Endothelial cell of umbilical vein (primary cell): ENCODE measurements around the gene LGALS12.
"Not testable (repeated sequence)": the region's sequence is repeated elsewhere in the genome, so short reads cannot be mapped to it uniquely, and the experiment has no call there.

Source experiments
- EZH2 ChIP-seq: IDR thresholded peaks from 2 replicates; pipeline ENCODE4 v1.6.1; 2012; ENCODE audit warnings: borderline replicate concordance, low read depth, mild to moderate bottlenecking, moderate library complexity, low read length, inconsistent platforms; ENCODE audit not compliant: severe bottlenecking
- GATA2 ChIP-seq: IDR thresholded peaks from 2 replicates; pipeline ENCODE4 v1.7.0; 2011; ENCODE audit warnings: low read depth, mild to moderate bottlenecking, moderate library complexity, mixed read lengths, low read length; ENCODE audit not compliant: insufficient read length, insufficient read depth
- JUN ChIP-seq: IDR thresholded peaks from 2 replicates; pipeline ENCODE4 v1.6.1; 2011; ENCODE audit warnings: borderline replicate concordance, low read depth; ENCODE audit not compliant: insufficient read length, insufficient read depth
- POLR2A ChIP-seq: IDR thresholded peaks from 2 replicates; pipeline ENCODE4 v1.6.1; 2012; ENCODE audit warnings: low read depth, mild to moderate bottlenecking, control low read depth, low read length
- POLR2AphosphoS5 ChIP-seq: IDR thresholded peaks from 2 replicates; pipeline ENCODE4 v1.6.1; 2012; ENCODE audit warnings: low read depth, mild to moderate bottlenecking, control low read depth, low read length, moderate library complexity; ENCODE audit not compliant: insufficient read depth
- TF ChIP-seq, protein P1 (sequence below), 2 donors: IDR thresholded peaks; 1 replicate in 1 of 2; 2 replicates in 1 of 2; pipeline ENCODE4 v1.5.1; 2011; ENCODE audit warnings: low read length in 2 of 2, mild to moderate bottlenecking in 2 of 2, moderate library complexity in 2 of 2, control low read depth in 1 of 2, inconsistent platforms in 1 of 2, low read depth in 1 of 2; ENCODE audit not compliant: insufficient read depth in 1 of 2; ENCODE audit errors: extremely low read depth in 1 of 2
- TF ChIP-seq, protein P2 (sequence below): IDR thresholded peaks from 2 replicates; pipeline ENCODE4 v1.6.1; 2011; ENCODE audit not compliant: insufficient read depth, insufficient read length

DNA sequence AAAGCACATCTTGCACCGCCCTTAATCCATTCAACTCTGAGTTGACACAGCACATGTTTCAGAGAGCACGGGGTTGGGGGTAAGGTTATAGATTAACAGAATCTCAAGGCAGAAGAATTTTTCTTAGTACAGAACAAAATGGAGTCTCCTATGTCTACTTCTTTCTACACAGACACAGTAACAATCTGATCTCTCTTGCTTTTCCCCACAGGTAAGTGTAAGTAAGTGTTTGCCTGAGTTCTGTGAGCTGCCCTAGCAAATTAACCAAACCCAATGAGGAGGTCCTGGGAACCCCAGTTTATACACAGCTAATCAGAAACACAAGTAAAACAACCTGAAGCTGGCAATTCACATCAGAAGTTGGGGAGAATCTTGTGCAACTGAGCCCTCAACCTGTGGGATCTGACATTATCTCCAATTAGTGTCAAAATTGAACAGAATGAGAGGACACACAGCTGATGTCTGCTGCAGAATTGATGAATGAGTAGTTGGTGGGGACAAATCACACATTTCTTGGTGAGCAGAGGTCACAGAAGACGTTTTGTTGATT, 22.9 kb downstream of the LGALS12 start:
- not testable (repeated sequence) for TF ChIP-seq EZH2, POLR2AphosphoS5, POLR2A, JUN, GATA2
- TF ChIP-seq, protein P1, sequence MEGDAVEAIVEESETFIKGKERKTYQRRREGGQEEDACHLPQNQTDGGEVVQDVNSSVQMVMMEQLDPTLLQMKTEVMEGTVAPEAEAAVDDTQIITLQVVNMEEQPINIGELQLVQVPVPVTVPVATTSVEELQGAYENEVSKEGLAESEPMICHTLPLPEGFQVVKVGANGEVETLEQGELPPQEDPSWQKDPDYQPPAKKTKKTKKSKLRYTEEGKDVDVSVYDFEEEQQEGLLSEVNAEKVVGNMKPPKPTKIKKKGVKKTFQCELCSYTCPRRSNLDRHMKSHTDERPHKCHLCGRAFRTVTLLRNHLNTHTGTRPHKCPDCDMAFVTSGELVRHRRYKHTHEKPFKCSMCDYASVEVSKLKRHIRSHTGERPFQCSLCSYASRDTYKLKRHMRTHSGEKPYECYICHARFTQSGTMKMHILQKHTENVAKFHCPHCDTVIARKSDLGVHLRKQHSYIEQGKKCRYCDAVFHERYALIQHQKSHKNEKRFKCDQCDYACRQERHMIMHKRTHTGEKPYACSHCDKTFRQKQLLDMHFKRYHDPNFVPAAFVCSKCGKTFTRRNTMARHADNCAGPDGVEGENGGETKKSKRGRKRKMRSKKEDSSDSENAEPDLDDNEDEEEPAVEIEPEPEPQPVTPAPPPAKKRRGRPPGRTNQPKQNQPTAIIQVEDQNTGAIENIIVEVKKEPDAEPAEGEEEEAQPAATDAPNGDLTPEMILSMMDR (IDR thresholded peaks at IDR 0.05; ENCODE audit: extremely low read depth in 1 of 2, insufficient read depth in 1 of 2, low read depth in 1 of 2, low read length in 2 of 2), result not testable (repeated sequence)
- TF ChIP-seq, protein P2, sequence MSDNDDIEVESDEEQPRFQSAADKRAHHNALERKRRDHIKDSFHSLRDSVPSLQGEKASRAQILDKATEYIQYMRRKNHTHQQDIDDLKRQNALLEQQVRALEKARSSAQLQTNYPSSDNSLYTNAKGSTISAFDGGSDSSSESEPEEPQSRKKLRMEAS, result not testable (repeated sequence)
